ENCODE measurements around the gene CEP112.

GRCh38 chr17:66114609-66115008, 77.3 kb downstream of the CEP112 start:
- no peak for TF ChIP-seq POLR2A (IDR thresholded peaks at IDR 0.05; ENCODE audit: low read depth, low read length)
- TF ChIP-seq EZH2 (IDR thresholded peaks at IDR 0.05; ENCODE audit: borderline replicate concordance, control insufficient read depth, low read depth, low read length) = no peak
- TF ChIP-seq NRF1 (conservative IDR thresholded peaks at IDR 0.05; ENCODE audit: low read depth, low read length) = no peak
- TF ChIP-seq ZNF687 (IDR thresholded peaks at IDR 0.05) = no peak
- TF ChIP-seq BRCA1 (IDR thresholded peaks at IDR 0.05; ENCODE audit: low read depth, low read length) = no peak
- no peak for TF ChIP-seq REST (IDR thresholded peaks at IDR 0.05; ENCODE audit: low read depth, low read length)
- TF ChIP-seq CTCF (IDR thresholded peaks at IDR 0.05 in 2 of 3, conservative IDR thresholded peaks at IDR 0.05 in 1 of 3; ENCODE audit: control insufficient read depth in 2 of 3, extremely low read depth in 1 of 3, insufficient read depth in 1 of 3, low read depth in 3 of 3, low read length in 3 of 3) = no peak
- no peak for TF ChIP-seq ATF7 (IDR thresholded peaks at IDR 0.05; ENCODE audit: low read depth)

Measured in GM12878 (cell line).